ENCODE data around the gene DCAF4.
"Not testable (repeated sequence)": the region's sequence is repeated elsewhere in the genome, so short reads cannot be mapped to it uniquely, and the experiment has no call there.

DCAF4 gene

GRCh38 chr14:72970824-72971434 lies 44.7 kb downstream of the DCAF4 start:
- no peak for DNase-seq (ENCODE audit: low read depth, low spot score)

DNA sequence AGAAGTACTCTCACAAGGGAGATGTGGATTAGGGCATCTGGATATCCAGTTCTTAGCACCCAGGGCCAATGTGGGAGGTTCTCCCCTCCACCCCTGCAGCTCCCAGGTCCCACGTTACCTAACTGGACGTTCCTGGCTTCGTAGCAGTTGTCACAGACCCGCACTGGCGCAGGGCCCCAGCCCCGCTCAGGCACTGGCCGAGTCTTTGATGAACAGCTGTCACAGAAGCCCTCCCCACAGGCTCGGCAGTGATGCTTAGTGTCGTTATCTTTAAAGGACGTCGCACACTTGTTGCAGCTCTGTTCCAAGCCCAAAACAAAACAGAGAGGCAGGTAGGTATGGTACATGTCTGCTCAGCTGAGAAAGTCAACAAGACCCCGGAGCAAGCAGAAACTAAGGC lies 48.4 kb downstream of the DCAF4 start:
- DNase-seq (ENCODE audit: low read depth, low spot score): no peak

GRCh38 chr14:72975770-72976169 lies 49.5 kb downstream of the DCAF4 start:
- no peak for DNase-seq (ENCODE audit: low read depth, low spot score)

DNA sequence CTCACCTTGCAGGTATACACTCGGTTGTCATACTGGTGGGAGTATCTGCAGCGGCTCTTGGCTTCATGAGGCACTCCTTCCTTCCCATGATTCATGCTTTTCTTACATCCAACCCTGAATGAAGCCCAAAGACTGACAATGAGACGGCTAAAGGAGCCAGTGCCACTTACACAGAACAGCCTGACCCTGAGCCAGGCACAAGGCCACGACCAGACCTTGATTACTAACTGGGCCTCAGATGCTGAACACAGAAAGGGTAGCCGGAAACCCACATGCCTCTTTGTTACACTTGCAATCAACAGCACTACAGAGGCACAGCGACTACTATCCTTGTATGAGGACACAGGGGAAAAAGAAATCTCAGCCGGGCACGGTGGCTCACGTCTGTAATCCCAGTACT lies 52.6 kb downstream of the DCAF4 start:
- DNase-seq (ENCODE audit: low read depth, low spot score): no peak

DNA sequence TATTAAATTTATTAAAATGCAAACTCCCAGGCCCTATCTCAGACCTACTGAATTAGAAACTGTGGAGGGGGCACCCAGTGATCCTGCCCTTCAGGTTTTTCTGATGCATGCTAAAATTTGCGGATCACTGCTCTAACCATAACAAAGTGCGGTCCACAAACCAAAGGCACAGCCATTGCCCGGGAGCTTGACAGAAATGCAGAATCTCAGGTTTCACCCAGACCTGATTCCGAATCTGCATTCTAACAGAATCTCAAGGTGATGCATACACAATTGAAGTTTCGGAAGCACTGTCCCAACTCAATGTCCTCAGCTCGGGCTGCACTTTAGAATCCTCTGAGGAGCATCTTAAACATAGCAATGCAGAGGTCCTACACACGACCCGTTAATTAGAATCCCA lies 54.6 kb downstream of the DCAF4 start:
- no peak for DNase-seq (ENCODE audit: low read depth, low spot score)

DNA sequence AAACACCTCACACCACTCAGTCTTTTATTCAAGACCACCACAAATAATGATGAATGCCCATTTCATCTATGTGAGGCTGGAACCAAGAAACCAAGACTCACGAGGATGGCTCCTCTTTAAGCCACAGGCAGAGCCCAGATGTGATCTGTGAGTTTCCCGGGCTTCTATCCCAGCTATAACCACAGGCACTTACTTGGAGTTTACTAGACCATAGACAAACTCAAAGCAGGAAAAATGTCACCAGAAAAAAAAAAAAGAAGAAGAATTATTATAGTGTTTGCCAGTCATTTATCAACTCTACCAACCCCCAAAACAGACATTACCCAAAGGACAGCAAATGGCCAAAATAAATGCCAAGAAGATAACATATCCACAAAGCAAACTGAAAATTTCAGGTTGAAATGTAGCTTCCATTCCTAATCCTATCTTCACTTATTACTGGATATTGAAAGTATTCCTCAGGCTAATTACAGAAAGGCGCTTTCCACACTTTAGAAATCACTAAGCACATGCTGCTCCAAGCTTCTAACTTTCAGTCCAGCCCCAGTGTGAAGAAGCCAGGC lies 56.0 kb downstream of the DCAF4 start:
- DNase-seq (ENCODE audit: low read depth, low spot score): no peak

- DNase-seq (ENCODE audit: low read depth, low spot score): no peak
Measured at GRCh38 chr14:72986214-72986613, 60.0 kb downstream of the DCAF4 start.

DNA sequence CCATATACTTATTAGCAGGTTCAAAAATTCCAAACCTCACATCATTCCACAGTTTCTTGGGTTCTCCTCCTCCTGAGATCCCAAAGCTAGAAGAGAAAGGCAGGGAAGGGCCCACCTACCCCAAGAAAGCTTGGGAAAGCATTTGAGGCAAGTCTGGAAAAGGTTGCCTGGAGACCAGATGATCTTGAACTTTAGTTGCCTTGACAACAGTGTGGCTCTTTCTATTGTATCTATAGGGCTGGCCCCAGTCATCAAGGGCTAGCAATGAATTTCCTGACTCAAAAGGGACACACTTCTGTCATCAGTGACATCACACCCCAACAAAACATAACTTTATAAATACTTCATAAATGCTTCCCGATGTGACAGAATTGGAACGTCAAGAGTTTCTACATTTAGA lies 60.6 kb downstream of the DCAF4 start:
- DNase-seq (ENCODE audit: low read depth, low spot score): no peak

DNA sequence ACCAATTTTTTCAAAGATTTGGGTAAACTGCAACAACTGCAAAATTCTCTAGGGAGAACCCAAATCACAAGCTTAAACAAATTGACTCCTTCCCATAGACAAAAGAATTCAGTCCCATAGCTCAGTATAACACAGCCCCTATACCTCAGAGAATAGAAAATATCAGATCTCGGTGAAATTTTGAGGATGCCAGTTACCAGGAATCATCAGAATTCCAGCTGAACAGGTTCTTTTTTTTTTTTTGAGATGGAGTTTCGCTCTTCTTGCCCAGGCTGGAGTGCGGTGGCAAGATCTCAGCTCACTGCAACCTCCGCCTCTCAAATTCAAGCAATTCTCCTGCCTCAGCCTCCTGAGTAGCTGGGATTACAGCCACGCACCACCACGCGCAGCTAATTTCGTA lies 63.9 kb downstream of the DCAF4 start:
- no peak for DNase-seq (ENCODE audit: low read depth, low spot score)

DNA sequence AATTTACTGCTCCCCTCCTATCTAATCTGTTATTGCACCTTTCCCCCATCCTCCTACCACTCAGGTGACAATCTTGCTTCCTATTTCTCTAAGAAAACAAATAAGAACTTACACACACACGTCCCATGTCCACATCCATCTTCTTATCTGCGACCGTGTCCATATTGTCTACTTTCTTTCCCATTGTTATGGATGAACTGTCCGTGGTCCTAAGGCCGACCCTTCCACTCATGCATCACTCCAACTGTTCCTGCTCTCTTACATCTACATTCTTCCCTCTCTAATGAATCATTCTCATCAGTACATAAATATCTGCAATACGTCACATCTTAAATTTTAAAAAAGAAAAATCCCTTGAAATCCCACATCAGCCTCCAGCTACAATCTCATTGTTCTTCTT lies 70.7 kb downstream of the DCAF4 start:
- DNase-seq (ENCODE audit: low read depth, low spot score): no peak

- DNase-seq (ENCODE audit: low read depth, low spot score): no peak
Measured at GRCh38 chr14:72998252-72998903, 72.1 kb downstream of the DCAF4 start.

DNA sequence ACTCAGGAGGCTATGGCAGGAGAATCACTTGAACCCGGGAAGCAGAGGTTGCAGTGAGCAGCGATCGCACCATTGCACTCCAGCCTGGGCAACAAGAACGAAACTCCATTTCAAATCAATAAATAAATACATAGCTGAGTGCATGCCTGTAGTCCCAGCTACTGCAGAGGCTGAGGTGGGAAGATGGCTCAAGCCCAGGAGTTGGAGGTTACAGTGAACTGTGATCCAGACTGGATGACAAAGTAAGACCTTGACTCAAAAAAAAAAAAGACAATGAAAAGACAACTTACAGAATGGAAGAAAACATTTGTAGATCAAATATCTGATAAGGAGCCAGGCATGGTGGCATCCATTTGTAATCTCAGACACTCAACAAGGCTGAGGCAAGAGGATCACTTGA lies 73.1 kb downstream of the DCAF4 start:
- DNase-seq (ENCODE audit: low read depth, low spot score): no peak

DNA sequence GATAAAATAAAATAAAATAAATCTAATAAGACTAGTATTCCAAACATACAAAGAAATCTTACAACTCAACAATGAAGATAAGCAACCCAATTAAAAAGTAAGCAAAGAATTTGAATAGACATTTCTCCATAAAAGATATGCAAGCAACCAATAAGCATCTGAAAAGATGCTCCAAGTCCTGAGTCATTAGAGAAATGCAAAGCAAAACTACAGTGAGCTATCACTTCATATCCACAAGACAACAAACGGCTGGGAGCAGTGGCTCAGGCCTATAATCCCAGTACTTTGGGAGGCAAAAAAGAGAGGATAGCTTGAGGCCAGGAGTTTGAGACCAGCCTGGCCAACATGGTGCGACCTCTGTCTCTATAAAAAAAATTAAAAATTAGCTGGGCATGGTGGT lies 73.8 kb downstream of the DCAF4 start:
- DNase-seq (ENCODE audit: low read depth, low spot score): no peak

DNA sequence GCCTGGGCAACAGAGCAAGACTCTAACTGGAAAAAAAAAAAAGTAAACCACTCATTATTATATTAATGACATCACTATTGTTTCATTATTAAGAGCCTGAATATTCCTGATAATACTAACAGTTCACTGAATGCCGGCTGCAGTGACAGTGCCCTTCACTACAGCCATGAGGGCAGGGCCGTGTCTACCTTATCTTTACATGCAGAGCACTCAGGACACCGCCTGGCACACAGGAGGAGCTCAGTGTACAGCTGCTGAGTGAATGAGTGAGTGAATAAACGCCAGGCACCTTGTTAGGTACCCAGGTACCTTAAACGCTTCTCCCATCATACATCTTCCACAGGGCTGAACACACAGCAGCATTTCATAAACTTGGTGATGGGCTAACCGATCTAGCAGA lies 77.4 kb downstream of the DCAF4 start:
- no peak for DNase-seq (ENCODE audit: low read depth, low spot score)

GRCh38 chr14:73004641-73005040 lies 78.4 kb downstream of the DCAF4 start:
- not testable (repeated sequence) for DNase-seq (ENCODE audit: low read depth, low spot score)

GRCh38 chr14:73007835-73008234 lies 81.6 kb downstream of the DCAF4 start:
- no peak for DNase-seq (ENCODE audit: low read depth, low spot score)

DNA sequence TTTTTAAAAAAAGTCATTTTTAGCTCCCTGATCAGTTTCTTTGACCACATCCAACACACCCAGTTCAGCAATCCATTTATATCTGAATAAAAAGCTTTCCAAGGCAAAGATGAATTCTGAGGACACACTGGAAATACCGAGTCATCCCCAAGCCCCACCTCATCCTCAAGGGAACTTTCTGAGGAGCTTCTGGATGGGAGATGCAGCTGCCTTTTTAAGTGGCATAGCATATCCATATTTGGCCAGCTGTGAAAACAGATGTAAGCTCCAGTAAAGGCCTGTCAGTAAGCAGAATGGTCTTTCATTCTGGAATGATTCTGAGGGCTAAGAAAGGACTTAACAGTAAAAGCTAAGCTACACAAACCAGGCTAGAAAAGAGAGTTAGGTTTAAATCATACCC lies 82.2 kb downstream of the DCAF4 start:
- no peak for DNase-seq (ENCODE audit: low read depth, low spot score)

Measured in smooth muscle cell of the brain vasculature (primary cell).